ENCODE measurements around the gene ZNF628.

Gene ZNF628

DNA sequence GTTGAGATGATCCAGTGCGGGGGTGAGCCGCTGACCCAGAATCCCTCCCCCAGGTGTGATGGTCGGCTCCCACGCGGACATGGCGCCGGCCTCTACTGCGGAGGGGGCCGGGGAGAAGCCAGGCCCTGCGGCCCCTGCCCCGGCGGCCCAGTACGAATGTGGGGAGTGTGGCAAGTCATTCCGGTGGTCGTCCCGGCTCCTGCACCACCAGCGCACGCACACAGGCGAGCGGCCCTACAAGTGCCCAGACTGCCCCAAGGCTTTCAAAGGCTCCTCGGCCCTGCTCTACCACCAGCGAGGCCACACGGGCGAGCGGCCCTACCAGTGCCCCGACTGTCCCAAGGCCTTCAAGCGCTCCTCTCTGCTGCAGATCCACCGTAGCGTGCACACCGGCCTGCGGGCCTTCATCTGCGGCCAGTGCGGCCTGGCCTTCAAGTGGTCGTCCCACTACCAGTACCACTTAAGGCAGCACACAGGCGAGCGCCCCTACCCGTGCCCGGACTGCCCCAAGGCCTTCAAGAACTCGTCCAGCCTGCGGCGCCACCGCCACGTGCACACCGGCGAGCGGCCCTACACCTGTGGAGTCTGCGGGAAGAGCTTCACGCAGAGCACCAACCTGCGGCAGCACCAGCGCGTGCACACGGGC lies 4.9 kb downstream of the ZNF628 start:
- Histone ChIP-seq H3K79me2 (ENCODE audit: insufficient read depth, low read length) (no peaks in the 10 kb centered on the region), H2AFZ (ENCODE audit: low read length) (no peak overlapping the region), H3K36me3 (ENCODE audit: insufficient read depth, low read length) (no peaks in the 10 kb centered on the region; the same call in 1 of the 2 replicates), H3K9ac (ENCODE audit: low read length) (no peak overlapping the region), H3K27me3 (ENCODE audit: insufficient read depth, low read length) (no peaks in the 10 kb centered on the region), H4K20me1 (ENCODE audit: insufficient read depth, low read length) (no peaks in the 10 kb centered on the region), H3K4me1 (ENCODE audit: insufficient read depth, low read length, severe bottlenecking) (peaks cover 29% of the 10 kb centered on the region), H3F3A (ENCODE audit: insufficient read depth, low read length) (no peaks in the 10 kb centered on the region), H3K4me3 (ENCODE audit: low read depth, low read length, poor library complexity, severe bottlenecking) (no peak overlapping the region), H3K9me2 (ENCODE audit: low read depth, low read length) (no peaks in the 10 kb centered on the region), H3K9me3 (ENCODE audit: low read length) (no peaks in the 10 kb centered on the region), H3K27ac (ENCODE audit: low read depth, low read length, poor library complexity, severe bottlenecking) (no peak overlapping the region), H3K4me2 (ENCODE audit: low read length) (no peak overlapping the region)
- TF ChIP-seq, protein P1, sequence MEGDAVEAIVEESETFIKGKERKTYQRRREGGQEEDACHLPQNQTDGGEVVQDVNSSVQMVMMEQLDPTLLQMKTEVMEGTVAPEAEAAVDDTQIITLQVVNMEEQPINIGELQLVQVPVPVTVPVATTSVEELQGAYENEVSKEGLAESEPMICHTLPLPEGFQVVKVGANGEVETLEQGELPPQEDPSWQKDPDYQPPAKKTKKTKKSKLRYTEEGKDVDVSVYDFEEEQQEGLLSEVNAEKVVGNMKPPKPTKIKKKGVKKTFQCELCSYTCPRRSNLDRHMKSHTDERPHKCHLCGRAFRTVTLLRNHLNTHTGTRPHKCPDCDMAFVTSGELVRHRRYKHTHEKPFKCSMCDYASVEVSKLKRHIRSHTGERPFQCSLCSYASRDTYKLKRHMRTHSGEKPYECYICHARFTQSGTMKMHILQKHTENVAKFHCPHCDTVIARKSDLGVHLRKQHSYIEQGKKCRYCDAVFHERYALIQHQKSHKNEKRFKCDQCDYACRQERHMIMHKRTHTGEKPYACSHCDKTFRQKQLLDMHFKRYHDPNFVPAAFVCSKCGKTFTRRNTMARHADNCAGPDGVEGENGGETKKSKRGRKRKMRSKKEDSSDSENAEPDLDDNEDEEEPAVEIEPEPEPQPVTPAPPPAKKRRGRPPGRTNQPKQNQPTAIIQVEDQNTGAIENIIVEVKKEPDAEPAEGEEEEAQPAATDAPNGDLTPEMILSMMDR (IDR thresholded peaks at IDR 0.05; ENCODE audit: low read length), result no peak
- TF ChIP-seq EZH2 (IDR thresholded peaks at IDR 0.05; ENCODE audit: borderline replicate concordance, low read length), result no peak

DNA sequence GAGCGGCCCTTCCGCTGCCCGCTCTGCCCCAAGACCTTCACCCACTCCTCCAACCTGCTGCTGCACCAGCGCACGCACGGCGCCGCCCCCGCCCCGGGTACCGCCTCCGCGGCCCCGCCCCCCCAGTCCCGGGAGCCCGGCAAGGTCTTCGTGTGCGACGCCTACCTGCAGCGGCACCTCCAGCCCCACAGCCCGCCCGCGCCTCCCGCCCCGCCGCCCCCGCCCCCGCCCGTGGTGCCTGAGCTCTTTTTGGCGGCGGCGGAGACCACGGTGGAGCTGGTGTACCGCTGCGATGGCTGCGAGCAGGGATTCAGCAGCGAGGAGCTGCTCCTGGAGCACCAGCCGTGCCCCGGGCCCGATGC lies 5.4 kb downstream of the ZNF628 start:
- Histone ChIP-seq H3K9me2 (ENCODE audit: low read depth, low read length) (no peaks in the 10 kb centered on the region), H3F3A (ENCODE audit: insufficient read depth, low read length) (no peaks in the 10 kb centered on the region), H3K27me3 (ENCODE audit: insufficient read depth, low read length) (no peaks in the 10 kb centered on the region), H3K79me2 (ENCODE audit: insufficient read depth, low read length) (no peaks in the 10 kb centered on the region), H3K36me3 (ENCODE audit: insufficient read depth, low read length) (no peaks in the 10 kb centered on the region; the same call in 1 of the 2 replicates), H3K4me1 (ENCODE audit: insufficient read depth, low read length, severe bottlenecking) (peaks cover 29% of the 10 kb centered on the region), H4K20me1 (ENCODE audit: insufficient read depth, low read length) (no peaks in the 10 kb centered on the region), H2AFZ (ENCODE audit: low read length) (no peak overlapping the region), H3K4me3 (ENCODE audit: low read depth, low read length, poor library complexity, severe bottlenecking) (no peak overlapping the region), H3K4me2 (ENCODE audit: low read length) (no peak overlapping the region), H3K27ac (ENCODE audit: low read depth, low read length, poor library complexity, severe bottlenecking) (no peak overlapping the region), H3K9me3 (ENCODE audit: low read length) (no peaks in the 10 kb centered on the region), H3K9ac (ENCODE audit: low read length) (no peak overlapping the region)
- TF ChIP-seq, protein P1 (IDR thresholded peaks at IDR 0.05; ENCODE audit: low read length), result no peak
- no peak for TF ChIP-seq EZH2 (IDR thresholded peaks at IDR 0.05; ENCODE audit: borderline replicate concordance, low read length)

DNA sequence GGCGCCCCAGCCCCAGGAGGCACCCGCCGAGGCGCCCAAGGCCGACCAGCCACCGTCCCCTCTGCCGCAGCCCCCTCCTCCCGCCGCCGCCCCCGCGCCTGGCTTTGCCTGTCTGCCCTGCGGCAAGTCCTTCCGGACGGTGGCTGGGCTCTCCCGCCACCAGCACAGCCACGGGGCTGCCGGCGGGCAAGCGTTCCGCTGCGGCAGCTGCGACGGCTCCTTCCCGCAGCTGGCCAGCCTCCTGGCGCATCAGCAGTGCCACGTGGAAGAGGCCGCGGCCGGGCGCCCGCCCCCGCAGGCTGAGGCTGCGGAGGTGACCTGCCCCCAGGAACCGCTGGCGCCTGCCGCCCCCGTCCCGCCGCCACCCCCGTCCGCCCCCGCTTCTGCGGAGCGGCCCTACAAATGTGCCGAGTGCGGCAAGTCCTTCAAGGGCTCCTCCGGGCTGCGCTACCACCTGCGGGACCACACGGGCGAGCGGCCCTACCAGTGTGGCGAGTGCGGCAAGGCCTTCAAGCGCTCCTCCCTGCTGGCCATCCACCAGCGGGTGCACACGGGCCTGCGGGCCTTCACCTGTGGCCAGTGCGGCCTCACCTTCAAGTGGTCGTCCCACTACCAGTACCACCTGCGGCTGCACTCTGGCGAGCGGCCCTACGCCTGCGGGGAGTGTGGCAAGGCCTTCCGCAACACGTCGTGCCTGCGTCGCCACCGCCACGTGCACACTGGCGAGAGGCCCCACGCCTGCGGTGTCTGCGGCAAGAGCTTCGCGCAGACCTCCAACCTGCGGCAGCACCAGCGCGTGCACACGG lies 5.9 kb downstream of the ZNF628 start:
- H2AFZ ChIP-seq (ENCODE audit: low read length), result no peak overlapping the region
- no peak overlapping the region for H3K4me2 ChIP-seq (ENCODE audit: low read length)
- H3K9me3 ChIP-seq (ENCODE audit: low read length), result no peaks in the 10 kb centered on the region
- H3K79me2 ChIP-seq (ENCODE audit: insufficient read depth, low read length), result no peaks in the 10 kb centered on the region
- H3F3A ChIP-seq (ENCODE audit: insufficient read depth, low read length), result no peaks in the 10 kb centered on the region
- H3K27ac ChIP-seq (ENCODE audit: low read depth, low read length, poor library complexity, severe bottlenecking), result no peak overlapping the region
- no peaks in the 10 kb centered on the region for H3K9me2 ChIP-seq (ENCODE audit: low read depth, low read length)
- H3K36me3 ChIP-seq (ENCODE audit: insufficient read depth, low read length), result no peaks in the 10 kb centered on the region; the same call in 1 of the 2 replicates
- H3K4me3 ChIP-seq (ENCODE audit: low read depth, low read length, poor library complexity, severe bottlenecking), result no peak overlapping the region
- H3K27me3 ChIP-seq (ENCODE audit: insufficient read depth, low read length), result no peaks in the 10 kb centered on the region
- no peak overlapping the region for H3K9ac ChIP-seq (ENCODE audit: low read length)
- no peaks in the 10 kb centered on the region for H4K20me1 ChIP-seq (ENCODE audit: insufficient read depth, low read length)
- TF ChIP-seq, protein P1 (IDR thresholded peaks at IDR 0.05; ENCODE audit: low read length), result no peak
- no peak for TF ChIP-seq EZH2 (IDR thresholded peaks at IDR 0.05; ENCODE audit: borderline replicate concordance, low read length)
- peaks cover 28% of the 10 kb centered on the region for H3K4me1 ChIP-seq (ENCODE audit: insufficient read depth, low read length, severe bottlenecking)
